Stromal cell of bone marrow (primary cell): ENCODE data around the gene MINDY4.

Experiments used
- DNase-seq: peaks from one replicate; pipeline ENCODE4 v3.0.0-alpha.2; 2012; ENCODE audit warnings: low read depth

MINDY4 gene

GRCh38 chr7:30775992-30776391 is 4.8 kb downstream of the MINDY4 start:
- DNase-seq: no peak

DNA sequence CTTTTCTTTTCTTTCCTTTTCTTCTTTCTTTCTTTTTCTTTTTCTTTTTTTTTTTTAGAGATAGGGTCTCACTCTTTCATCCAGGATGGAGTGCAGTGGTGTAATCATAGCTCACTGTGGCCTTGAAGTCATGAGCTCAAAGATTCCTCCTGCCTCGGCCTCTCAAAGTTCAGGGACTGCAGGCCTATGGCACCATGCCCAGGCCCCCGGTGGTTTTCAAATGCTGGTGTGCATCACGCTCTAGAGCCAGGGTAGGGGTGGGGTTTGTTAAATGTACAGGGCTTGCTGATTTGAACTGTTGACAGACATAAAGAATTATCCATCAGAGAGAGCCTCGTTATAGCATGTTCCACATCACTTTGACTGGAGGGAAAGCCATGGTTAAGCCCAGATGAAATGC is 5.8 kb downstream of the MINDY4 start:
- no peak for DNase-seq

- peak; percentile 85 for DNase-seq
Measured at GRCh38 chr7:30778255-30779025, 7.2 kb downstream of the MINDY4 start.

DNA sequence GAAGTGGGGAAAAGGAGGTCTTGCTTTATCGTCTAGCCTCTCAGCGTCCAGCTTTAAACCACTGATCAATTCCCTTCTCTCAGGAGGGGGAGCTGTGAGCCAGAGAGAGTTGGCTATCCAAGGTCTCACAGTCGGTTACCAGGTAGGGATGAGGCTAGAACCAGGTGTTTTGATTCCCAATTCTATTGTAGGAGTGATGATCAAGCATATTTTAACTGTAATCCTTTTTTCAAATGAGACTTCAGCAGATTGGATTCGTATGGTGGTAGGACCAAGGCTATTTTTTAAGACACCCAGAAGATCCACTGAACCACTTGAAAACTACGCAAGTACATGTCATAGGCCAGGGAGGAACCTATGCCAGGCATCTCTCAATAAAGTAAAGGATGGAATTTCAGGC is 8.4 kb downstream of the MINDY4 start:
- no peak for DNase-seq

DNA sequence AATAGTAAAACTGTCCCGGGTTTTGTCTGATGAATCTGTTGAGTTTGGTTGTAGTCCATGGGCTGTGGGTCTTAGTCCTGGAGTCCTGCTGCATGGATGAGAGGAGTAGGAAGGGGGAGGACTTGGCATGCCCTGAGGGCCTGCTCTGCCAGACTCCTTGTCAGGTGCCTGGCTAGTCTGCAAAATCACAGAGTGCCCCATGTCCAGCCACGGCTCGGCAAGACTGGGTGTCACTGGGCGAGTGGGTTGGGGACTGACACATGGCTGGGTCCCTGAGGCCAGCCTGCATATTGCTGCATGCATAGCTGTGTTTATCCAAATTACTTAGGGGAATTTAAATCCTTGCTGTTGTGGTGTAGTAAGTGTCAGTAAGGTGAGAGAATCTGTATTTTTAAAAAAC is 9.7 kb downstream of the MINDY4 start:
- DNase-seq: no peak

DNA sequence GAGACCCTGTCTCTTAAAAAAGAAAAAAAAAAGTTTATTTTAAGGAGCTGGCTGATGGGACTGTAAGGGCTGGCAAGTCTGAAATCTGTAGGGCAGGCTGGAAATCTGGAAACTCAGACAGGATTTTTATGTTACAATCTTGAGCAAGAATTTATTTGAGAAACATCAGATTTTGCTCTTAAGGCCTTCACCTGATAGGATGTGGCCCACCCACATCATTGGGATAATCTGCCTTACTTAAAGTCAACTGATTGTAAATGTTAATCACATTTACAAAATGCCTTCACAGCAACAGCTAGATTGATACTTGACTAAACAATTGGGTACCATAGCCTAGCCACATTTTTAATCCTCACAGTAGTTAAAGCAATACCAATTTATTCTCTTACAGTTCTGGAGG is 11.5 kb downstream of the MINDY4 start:
- no peak for DNase-seq

- no peak for DNase-seq
Measured at GRCh38 chr7:30785786-30786185, 14.6 kb downstream of the MINDY4 start.

DNA sequence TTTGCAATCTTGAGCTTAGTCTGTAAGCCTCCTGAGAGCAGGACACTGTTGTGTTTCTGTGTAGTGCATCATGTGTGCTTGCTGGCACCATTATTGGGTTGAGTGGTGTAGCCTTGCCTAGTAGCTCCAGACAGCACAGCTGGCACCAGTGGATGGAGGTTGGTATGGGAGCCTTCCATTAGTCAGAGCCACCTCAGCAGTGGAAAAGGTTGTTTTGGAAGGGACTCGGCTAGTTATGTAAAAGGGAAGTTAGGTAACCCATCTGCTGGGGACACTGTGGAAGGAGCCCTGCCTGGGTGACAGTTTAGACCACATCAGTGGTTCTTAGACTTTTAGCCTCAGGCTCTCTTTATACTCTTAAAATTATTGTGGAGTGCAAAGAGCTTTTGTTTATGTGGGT is 16.3 kb downstream of the MINDY4 start:
- DNase-seq: no peak

DNA sequence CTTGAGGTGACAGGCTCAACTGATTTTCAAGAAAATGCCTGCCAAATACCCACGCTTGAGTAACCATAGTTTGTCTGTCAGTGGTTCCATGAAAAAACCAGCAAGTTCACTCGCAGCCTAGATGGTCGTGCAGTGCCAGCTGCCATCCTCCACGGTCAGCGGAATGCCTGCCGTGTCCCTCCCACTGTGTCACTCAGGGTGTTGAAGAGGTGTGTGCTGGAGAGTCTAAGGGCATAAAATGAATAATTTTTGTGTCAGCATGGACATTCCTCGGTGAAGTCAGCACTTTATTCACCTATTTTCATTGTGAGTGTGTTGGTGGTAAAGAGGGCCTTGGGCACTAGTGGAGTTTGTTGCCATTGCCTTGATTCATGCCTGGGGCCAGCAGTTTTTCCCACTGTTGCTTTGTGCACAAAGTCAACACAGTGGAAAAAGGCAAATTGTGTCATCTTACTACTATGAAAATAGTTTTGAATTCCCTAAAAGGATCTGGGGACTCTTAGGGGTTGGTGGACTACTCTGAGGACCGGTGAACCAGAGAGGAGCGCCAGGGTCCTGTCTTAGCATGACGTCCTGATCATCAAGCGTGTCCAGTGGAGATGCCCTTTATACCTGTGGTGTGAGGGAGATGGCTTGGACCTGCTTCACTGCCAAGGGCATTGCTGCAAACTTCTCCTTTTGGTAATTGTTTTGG is 17.6 kb downstream of the MINDY4 start:
- DNase-seq: no peak

- peak; percentile 93 for DNase-seq
Measured at GRCh38 chr7:30789334-30789711, 18.1 kb downstream of the MINDY4 start.

GRCh38 chr7:30790356-30790755 is 19.1 kb downstream of the MINDY4 start:
- no peak for DNase-seq

GRCh38 chr7:30791114-30791513 is 19.9 kb downstream of the MINDY4 start:
- no peak for DNase-seq

- no peak for DNase-seq
Measured at GRCh38 chr7:30795161-30795948, 24.1 kb downstream of the MINDY4 start.

DNA sequence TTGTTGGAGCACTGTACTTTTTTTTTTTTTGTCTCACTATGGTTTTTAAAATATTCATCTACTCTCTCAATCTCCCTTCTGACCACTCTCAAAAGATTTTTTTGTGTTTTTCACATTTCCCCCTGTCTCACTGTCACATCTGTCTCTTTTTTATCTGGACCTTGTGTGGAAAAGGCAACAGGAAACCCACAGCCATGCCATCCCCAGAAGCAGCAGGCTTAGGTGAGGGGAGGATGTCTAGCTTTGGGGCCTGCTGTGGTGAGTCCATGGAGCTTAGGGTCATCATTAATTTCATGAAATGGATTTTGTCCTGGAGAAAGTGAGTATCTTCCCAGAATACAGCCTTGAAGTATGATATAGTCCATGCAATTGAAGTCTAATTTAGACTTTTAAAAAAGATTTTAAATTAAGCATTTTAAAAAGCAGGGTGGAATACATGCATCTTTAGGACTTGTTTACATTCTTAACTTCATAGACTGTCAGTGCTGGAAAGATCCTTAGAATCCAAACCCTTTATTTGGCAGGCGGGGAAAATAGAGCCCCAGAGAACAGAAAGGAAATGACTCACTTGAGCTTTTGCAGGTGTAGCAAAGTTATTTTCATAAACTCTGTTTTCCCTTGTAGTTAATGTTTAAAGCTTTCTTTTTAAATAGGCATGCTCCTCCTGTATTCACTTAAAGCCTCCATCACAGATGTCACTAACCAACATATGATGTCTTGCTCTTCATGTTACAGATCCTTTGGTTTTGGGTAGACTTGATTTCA is 25.1 kb downstream of the MINDY4 start:
- no peak for DNase-seq

GRCh38 chr7:30797176-30798040 is 26.2 kb downstream of the MINDY4 start:
- no peak for DNase-seq

GRCh38 chr7:30799206-30799975 is 28.2 kb downstream of the MINDY4 start:
- peak; percentile 97 for DNase-seq

DNA sequence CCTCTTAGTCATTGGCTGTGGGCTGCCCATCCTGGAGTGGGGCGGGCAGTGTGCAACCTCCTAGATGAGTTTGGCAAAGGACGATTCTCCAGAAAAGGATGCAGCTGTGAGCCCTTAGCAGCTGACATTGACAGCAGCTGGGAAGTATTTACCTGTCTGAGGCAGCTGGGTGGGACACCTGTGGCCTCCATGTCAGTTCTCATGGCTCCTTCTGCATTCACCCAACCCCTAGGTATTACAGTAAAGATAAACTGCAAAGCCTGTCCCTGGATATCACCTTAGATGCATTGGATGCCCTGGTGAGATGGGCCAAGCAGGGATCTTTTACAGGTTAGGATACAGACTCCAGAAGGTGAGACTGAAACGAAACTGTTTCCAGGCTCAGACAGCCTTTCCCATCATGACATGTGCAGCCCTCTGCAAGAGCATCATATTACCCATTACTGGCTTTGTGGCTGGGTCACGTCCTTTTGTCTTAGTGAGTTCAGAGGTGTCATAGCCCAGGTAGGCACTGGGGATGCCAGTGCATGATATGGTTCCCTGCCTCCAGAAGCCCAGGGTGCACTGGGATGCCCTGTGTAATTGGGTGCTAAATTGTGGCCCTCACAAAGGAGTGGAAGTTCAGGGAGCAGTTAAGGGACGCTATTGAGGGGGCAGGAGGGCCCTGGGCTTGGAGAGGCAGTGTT is 28.9 kb downstream of the MINDY4 start:
- no peak for DNase-seq

DNA sequence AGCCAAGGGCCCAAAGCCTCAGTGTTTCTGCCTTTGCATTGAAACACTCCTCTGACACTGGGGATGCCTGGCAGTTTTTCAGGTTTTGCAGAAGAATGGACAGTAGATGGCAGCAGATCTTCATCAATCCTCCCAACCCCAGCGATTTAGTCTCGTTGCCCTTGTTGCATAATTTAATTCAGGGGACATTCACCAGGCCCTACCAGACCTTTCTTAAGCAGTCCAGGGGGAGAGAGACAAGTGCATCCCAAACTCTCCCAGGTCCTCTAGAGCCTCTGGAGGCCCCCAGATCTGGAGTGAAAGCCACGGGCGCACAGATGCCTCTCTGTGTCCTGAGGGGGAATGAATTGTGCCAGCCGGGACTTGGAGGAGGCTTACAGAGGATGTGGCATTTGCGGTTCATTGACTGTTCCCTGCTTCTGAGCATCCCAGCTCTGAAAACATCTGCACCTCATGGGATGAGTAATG is 29.6 kb downstream of the MINDY4 start:
- DNase-seq: peak; percentile 74

DNA sequence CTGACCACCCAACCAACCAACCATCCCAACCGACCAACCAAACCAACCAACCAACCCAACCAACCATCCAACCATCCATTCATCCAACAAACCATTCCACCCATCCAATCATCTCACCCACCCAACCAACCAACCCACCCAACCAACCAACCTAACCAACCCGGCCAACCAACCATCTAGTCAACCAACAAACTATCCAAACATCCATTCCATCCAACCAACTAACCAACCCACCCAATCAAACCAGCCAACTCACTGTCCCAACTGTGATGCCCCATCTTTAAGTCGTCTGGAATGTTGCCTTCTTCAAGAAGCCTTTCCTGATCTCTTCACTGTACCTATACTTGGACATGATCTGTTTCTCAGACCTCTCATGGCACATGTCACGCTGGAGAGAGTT is 31.6 kb downstream of the MINDY4 start:
- no peak for DNase-seq
